ENCODE results near the gene CDH23. TPM values are rescaled to one million over a fixed set of nuclear protein-coding genes. Genes with fewer than 3 reads are reported as not detected.

Gene CDH23
- polyA plus RNA-seq, 1 donor (not counting 4 experiments of a cell fraction or from before 2014, with no cell fraction given) = 0.01 TPM

DNA sequence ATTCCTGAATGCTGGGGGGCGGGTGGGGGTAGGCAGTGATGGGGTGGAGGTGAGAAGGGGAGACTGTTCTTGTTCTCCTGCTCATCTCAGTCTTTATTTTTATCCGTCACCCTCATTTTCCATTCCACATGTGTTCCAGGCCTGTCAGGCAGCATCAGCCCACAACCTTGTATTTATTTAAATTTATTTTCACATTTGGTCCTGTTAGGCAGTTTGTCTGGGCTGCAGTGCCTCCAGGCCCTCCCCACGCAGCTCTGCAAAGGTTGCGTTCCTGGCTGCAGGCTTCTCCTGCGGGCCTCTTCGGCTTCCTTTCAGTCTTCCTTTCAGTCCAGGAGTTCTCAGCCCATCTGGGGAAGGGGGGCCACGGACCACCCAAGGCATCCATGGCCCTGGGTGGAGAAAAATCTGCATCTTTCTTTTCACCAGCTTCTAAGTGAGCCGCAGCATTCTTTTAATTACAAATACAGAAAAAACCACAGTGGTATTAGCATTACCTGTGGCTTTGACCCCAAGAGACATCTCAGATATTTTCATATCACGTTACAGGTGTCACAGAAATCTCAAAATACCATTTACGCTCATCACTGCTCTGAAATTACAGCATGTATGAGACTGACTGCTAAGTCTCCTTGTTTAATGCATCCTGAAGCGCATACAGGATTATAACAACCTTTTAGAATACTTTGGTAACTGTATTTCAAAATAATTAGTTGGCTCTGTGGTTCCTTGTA is 228.9 kb downstream of the CDH23 start:
- H3K9me3 ChIP-seq (ENCODE audit: control insufficient read depth, low read depth, low read length) = no peaks in the 10 kb centered on the region
- FAIRE-seq = no peak
- H3K27ac ChIP-seq (ENCODE audit: control insufficient read depth, insufficient read depth, low read length) = no peak overlapping the region
- no peak overlapping the region for H3K4me2 ChIP-seq (ENCODE audit: control insufficient read depth, extremely low read depth, insufficient read depth, low read depth, low read length)
- H4K20me1 ChIP-seq (ENCODE audit: control insufficient read depth, extremely low read depth, insufficient read depth, low read length) = no peaks in the 10 kb centered on the region
- H3K79me2 ChIP-seq (ENCODE audit: control insufficient read depth, insufficient read depth, low read length) = no peaks in the 10 kb centered on the region
- no peak overlapping the region for H3K9ac ChIP-seq (ENCODE audit: control insufficient read depth, extremely low read depth, insufficient read depth, low read length)
- H3K4me1 ChIP-seq (ENCODE audit: control insufficient read depth, extremely low read depth, insufficient read depth, low read length) = no peaks in the 10 kb centered on the region
- TF ChIP-seq, protein P1, sequence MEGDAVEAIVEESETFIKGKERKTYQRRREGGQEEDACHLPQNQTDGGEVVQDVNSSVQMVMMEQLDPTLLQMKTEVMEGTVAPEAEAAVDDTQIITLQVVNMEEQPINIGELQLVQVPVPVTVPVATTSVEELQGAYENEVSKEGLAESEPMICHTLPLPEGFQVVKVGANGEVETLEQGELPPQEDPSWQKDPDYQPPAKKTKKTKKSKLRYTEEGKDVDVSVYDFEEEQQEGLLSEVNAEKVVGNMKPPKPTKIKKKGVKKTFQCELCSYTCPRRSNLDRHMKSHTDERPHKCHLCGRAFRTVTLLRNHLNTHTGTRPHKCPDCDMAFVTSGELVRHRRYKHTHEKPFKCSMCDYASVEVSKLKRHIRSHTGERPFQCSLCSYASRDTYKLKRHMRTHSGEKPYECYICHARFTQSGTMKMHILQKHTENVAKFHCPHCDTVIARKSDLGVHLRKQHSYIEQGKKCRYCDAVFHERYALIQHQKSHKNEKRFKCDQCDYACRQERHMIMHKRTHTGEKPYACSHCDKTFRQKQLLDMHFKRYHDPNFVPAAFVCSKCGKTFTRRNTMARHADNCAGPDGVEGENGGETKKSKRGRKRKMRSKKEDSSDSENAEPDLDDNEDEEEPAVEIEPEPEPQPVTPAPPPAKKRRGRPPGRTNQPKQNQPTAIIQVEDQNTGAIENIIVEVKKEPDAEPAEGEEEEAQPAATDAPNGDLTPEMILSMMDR (optimal IDR thresholded peaks at IDR 0.05 in 1 of 3, IDR thresholded peaks at IDR 0.05 in 1 of 3, conservative IDR thresholded peaks at IDR 0.05 in 1 of 3; ENCODE audit: extremely low read depth in 1 of 3, insufficient read depth in 2 of 3, low read length in 3 of 3) = no peak
- no peak for TF ChIP-seq EZH2 (IDR thresholded peaks at IDR 0.05; ENCODE audit: low read length)
- no peaks in the 10 kb centered on the region for H3K36me3 ChIP-seq (ENCODE audit: control insufficient read depth in 2 of 2, extremely low read depth in 1 of 2, insufficient read depth in 2 of 2, low read length in 2 of 2)
- H3K4me3 ChIP-seq (ENCODE audit: control insufficient read depth in 2 of 3, extremely low read depth in 1 of 3, insufficient read depth in 2 of 3, low read depth in 1 of 3, low read length in 3 of 3) = no peak overlapping the region
- peaks cover 16% of the 10 kb centered on the region for H3K27me3 ChIP-seq (ENCODE audit: control insufficient read depth, extremely low read depth, insufficient read depth, low read length)
- dilution Hi-C loops (cut with MboI; ENCODE audit: extremely low pct_ligation_motif_present, low sequenced_read_pairs) = no loop called here
- H2AFZ ChIP-seq (ENCODE audit: control insufficient read depth, low read length) = no peak overlapping the region
- no peaks in the 10 kb centered on the region for H3K9me1 ChIP-seq (ENCODE audit: control insufficient read depth, extremely low read depth, insufficient read depth, low read length)
- DNase-seq (ENCODE audit: low read depth, low spot score) = no peak

DNA sequence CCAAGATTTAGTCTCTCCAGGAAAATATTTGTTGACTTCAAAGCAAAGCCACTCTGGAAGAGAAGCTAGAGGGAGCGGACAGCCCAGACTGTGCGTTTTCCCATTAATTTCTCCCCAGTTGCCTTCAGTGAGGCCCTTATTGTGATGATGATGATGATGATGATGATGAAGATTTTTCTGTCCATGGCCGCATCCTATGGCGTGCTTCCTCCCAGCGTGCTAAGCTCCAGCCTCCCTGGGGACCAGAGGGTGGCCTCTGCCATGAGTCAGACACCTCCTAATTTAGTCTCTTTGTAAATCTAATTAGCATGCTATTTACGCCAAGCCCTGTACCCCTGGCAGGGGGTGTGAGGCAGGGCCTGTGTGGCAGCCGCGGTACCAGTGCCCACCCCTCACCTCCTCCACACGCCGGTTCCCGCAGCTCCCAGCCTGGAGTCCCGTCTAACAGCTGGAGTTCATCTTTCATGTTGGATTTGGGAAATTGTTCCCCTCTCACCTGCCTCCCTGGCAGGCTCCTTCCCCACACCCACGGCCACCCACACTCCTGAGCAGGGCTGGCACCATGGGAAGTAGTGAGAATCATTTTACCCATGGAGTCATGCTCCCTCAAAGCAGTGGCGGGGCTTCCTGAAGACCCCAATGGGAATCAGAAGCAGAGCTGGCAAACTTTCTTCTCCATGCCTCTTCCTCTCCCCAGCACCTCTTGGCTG is 230.7 kb downstream of the CDH23 start:
- DNase-seq (ENCODE audit: low read depth, low spot score) = no peak
- TF ChIP-seq EZH2 (IDR thresholded peaks at IDR 0.05; ENCODE audit: low read length) = no peak
- H2AFZ ChIP-seq (ENCODE audit: control insufficient read depth, low read length) = no peak overlapping the region
- no peak overlapping the region for H3K9ac ChIP-seq (ENCODE audit: control insufficient read depth, extremely low read depth, insufficient read depth, low read length)
- no peaks in the 10 kb centered on the region for H3K79me2 ChIP-seq (ENCODE audit: control insufficient read depth, insufficient read depth, low read length)
- H4K20me1 ChIP-seq (ENCODE audit: control insufficient read depth, extremely low read depth, insufficient read depth, low read length) = no peaks in the 10 kb centered on the region
- H3K4me3 ChIP-seq (ENCODE audit: control insufficient read depth in 2 of 3, extremely low read depth in 1 of 3, insufficient read depth in 2 of 3, low read depth in 1 of 3, low read length in 3 of 3) = no peak overlapping the region
- dilution Hi-C loops (cut with MboI; ENCODE audit: extremely low pct_ligation_motif_present, low sequenced_read_pairs) = no loop called here
- H3K9me1 ChIP-seq (ENCODE audit: control insufficient read depth, extremely low read depth, insufficient read depth, low read length) = no peaks in the 10 kb centered on the region
- no peak overlapping the region for H3K27ac ChIP-seq (ENCODE audit: control insufficient read depth, insufficient read depth, low read length)
- no peaks in the 10 kb centered on the region for H3K36me3 ChIP-seq (ENCODE audit: control insufficient read depth in 2 of 2, extremely low read depth in 1 of 2, insufficient read depth in 2 of 2, low read length in 2 of 2)
- H3K4me1 ChIP-seq (ENCODE audit: control insufficient read depth, extremely low read depth, insufficient read depth, low read length) = no peaks in the 10 kb centered on the region
- H3K9me3 ChIP-seq (ENCODE audit: control insufficient read depth, low read depth, low read length) = no peaks in the 10 kb centered on the region
- H3K4me2 ChIP-seq (ENCODE audit: control insufficient read depth, extremely low read depth, insufficient read depth, low read depth, low read length) = no peak overlapping the region
- no peak for FAIRE-seq
- peaks cover 16% of the 10 kb centered on the region for H3K27me3 ChIP-seq (ENCODE audit: control insufficient read depth, extremely low read depth, insufficient read depth, low read length)
